ENCODE results near the gene EWSR1. TPM values are rescaled to one million over a fixed set of nuclear protein-coding genes. Genes with fewer than 3 reads are reported as not detected.

The EWSR1 gene
- total RNA-seq, 1 donor: 176 TPM

GRCh38 chr22:29311464-29312217, 43.6 kb downstream of the EWSR1 start:
- no peak for TF ChIP-seq CTCF (IDR thresholded peaks at IDR 0.05; ENCODE audit: insufficient read depth, low read length)
- peak overlapping the region; percentile 49 for H3K4me3 ChIP-seq (ENCODE audit: low read depth, low read length)
- DNase-seq (ENCODE audit: low read depth): no peak

GRCh38 chr22:29312218-29313125, 44.4 kb downstream of the EWSR1 start:
- TF ChIP-seq CTCF (IDR thresholded peaks at IDR 0.05; ENCODE audit: insufficient read depth, low read length): no peak
- no peak for DNase-seq (ENCODE audit: low read depth)
- H3K4me3 ChIP-seq (ENCODE audit: low read depth, low read length): no peak overlapping the region

GRCh38 chr22:29313126-29313575, 45.1 kb downstream of the EWSR1 start:
- H3K4me3 ChIP-seq (ENCODE audit: low read depth, low read length): no peak overlapping the region
- TF ChIP-seq CTCF (IDR thresholded peaks at IDR 0.05; ENCODE audit: insufficient read depth, low read length): peak; percentile 59
- peak; percentile 39 for DNase-seq (ENCODE audit: low read depth)

- H3K4me3 ChIP-seq (ENCODE audit: low read depth, low read length): no peak overlapping the region
- TF ChIP-seq CTCF (IDR thresholded peaks at IDR 0.05; ENCODE audit: insufficient read depth, low read length): no peak
- no peak for DNase-seq (ENCODE audit: low read depth)
Observed at GRCh38 chr22:29313576-29314466, 45.8 kb downstream of the EWSR1 start.

GRCh38 chr22:29314537-29315285, 46.6 kb downstream of the EWSR1 start:
- no peak for TF ChIP-seq CTCF (IDR thresholded peaks at IDR 0.05; ENCODE audit: insufficient read depth, low read length)
- no peak for DNase-seq (ENCODE audit: low read depth)
- no peak overlapping the region for H3K4me3 ChIP-seq (ENCODE audit: low read depth, low read length)

Measured in fibroblast of the aortic adventitia (primary cell).